HFF-Myc (cell line): ENCODE results near the gene MMP12.
A peak's percentile ranks its signal among the peaks of the same experiment; 100 is the strongest.
"Not testable (repeated sequence)": the region's sequence is repeated elsewhere in the genome, so short reads cannot be mapped to it uniquely, and the experiment has no call there.

ENCODE experiments used
- DNase-seq: peaks from one replicate; pipeline ENCODE4 v3.0.0-alpha.2; 2011; ENCODE audit warnings: low read depth; ENCODE audit errors: extremely low read depth
- H3K4me3 ChIP-seq: replicated peaks from 2 replicates; pipeline ENCODE4 v1.5.1; 2011; ENCODE audit warnings: low read depth, mild to moderate bottlenecking, control low read depth, low read length
- CTCF ChIP-seq: IDR thresholded peaks from 2 replicates; pipeline ENCODE4 v1.5.1; 2012; ENCODE audit warnings: mild to moderate bottlenecking, low read depth, low read length, control low read depth; ENCODE audit errors: missing control alignments

Gene MMP12

GRCh38 chr11:102879801-102880200 lies 5.0 kb upstream of the MMP12 start:
- no peak overlapping the region for H3K4me3 ChIP-seq
- DNase-seq: no peak
- no peak for TF ChIP-seq CTCF

GRCh38 chr11:102878595-102878994 lies 3.8 kb upstream of the MMP12 start:
- TF ChIP-seq CTCF: no peak
- H3K4me3 ChIP-seq: no peak overlapping the region
- DNase-seq: no peak

- DNase-seq: peak; percentile 30
- H3K4me3 ChIP-seq: not testable (repeated sequence)
These were observed 5.3 kb downstream of the MMP12 start for GRCh38 chr11:102869354-102869964.

- H3K4me3 ChIP-seq: no peak overlapping the region
- TF ChIP-seq CTCF: no peak
- DNase-seq: no peak
These were observed 6.4 kb downstream of the MMP12 start for GRCh38 chr11:102868339-102868738.

GRCh38 chr11:102864724-102865123 lies 10.1 kb downstream of the MMP12 start:
- no peak overlapping the region for H3K4me3 ChIP-seq
- no peak for TF ChIP-seq CTCF
- no peak for DNase-seq

- DNase-seq: no peak
- no peak overlapping the region for H3K4me3 ChIP-seq
- no peak for TF ChIP-seq CTCF
These were observed 20.8 kb downstream of the MMP12 start for GRCh38 chr11:102853956-102854355.

- no peak overlapping the region for H3K4me3 ChIP-seq
- DNase-seq: no peak
- TF ChIP-seq CTCF: no peak
These were observed 21.7 kb downstream of the MMP12 start for GRCh38 chr11:102853055-102853454.
